AG10803 (cell line): ENCODE results near the gene ZNF805.

Source experiments
- DNase-seq: peaks from one replicate; pipeline ENCODE4 v3.0.0; 2010; ENCODE audit warnings: low read depth
- H3K4me3 ChIP-seq: 2 replicates; pipeline ENCODE4 v1.5.1; 2011; ENCODE audit warnings: mild to moderate bottlenecking, low read length, control low read depth
- TF ChIP-seq, protein P1 (sequence below): conservative IDR thresholded peaks from 2 replicates; pipeline ENCODE4 v1.5.1; 2011; ENCODE audit warnings: mild to moderate bottlenecking, low read length, control low read depth, inconsistent platforms

The ZNF805 gene

DNA sequence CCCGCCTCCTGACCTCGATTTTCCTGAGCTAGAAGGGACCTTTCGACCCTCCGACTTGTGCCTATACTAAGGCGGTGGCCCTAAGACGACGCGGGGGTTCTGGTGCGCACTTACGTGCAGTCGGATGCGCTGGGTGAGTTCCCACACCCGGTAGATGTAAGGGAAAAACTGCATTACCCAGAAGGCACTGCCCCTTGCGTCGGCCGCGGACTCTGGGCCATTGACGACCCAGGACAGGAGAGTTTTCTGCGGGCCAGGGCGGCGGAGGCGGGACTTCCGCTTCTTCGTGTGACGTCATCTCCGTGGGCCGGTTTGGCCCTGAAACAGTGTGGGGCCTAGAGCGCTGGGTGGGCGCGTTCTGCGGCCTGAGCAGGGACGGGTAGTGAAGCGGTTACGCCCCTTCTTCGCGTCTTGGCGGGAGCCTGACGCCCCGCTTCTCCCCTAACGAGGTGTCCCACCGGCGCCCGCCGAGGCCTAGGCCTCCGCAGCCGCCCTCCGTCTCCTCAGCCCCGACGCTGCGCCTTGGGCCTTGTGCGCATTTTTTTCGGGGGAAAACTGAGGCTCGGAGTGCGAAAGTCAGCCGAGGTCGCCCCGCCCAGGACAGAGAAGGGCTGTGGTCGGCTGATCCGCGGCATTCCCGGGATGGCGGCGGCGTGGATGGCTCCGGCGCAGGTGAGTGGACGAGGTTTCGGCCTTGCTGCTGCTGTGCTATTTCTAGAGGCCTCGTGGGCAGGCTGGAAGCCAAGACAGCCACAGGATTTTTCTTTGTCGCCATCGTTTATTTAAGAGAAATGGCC, 39.9 kb downstream of the ZNF805 start, which contains the start of gene ZNF460:
TSS of gene ZNF460 (plus strand) at position 321 of the 797 bp plus-strand sequence. CDS start at position 643, 322 bp downstream.
- TF ChIP-seq, protein P1, sequence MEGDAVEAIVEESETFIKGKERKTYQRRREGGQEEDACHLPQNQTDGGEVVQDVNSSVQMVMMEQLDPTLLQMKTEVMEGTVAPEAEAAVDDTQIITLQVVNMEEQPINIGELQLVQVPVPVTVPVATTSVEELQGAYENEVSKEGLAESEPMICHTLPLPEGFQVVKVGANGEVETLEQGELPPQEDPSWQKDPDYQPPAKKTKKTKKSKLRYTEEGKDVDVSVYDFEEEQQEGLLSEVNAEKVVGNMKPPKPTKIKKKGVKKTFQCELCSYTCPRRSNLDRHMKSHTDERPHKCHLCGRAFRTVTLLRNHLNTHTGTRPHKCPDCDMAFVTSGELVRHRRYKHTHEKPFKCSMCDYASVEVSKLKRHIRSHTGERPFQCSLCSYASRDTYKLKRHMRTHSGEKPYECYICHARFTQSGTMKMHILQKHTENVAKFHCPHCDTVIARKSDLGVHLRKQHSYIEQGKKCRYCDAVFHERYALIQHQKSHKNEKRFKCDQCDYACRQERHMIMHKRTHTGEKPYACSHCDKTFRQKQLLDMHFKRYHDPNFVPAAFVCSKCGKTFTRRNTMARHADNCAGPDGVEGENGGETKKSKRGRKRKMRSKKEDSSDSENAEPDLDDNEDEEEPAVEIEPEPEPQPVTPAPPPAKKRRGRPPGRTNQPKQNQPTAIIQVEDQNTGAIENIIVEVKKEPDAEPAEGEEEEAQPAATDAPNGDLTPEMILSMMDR, result no peak
- H3K4me3 ChIP-seq, result peak within 1 kb of the TSS; percentile 96

DNA sequence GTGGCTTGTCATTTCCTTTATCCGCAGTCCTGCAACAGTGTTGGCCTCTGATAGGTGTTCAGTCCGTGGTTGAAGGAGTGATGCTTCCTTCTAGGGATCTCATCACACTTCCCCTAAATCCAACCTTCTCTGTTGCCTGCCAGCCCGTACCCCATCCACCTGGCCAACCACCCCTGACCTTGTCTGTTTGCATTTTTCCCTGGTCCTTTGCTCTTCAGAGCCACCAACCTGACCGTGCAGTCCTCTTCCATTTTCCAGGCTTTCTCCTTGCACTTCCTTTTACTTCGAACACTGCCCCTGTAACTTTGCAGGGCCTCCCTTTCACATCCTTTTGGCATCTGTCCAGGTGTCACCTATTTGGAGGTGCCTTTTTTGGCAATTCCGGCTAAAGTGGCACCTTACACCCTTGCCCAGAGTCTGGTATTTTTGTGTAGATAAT, 40.5 kb downstream of the ZNF805 start:
- DNase-seq, result no peak
- TF ChIP-seq, protein P1, result no peak
- H3K4me3 ChIP-seq, result peak overlapping the region; percentile 96

More for the DNA sequence above, 39.9 kb downstream of the ZNF805 start, which contains the start of gene ZNF460:
- peak; percentile 98 for DNase-seq

DNA sequence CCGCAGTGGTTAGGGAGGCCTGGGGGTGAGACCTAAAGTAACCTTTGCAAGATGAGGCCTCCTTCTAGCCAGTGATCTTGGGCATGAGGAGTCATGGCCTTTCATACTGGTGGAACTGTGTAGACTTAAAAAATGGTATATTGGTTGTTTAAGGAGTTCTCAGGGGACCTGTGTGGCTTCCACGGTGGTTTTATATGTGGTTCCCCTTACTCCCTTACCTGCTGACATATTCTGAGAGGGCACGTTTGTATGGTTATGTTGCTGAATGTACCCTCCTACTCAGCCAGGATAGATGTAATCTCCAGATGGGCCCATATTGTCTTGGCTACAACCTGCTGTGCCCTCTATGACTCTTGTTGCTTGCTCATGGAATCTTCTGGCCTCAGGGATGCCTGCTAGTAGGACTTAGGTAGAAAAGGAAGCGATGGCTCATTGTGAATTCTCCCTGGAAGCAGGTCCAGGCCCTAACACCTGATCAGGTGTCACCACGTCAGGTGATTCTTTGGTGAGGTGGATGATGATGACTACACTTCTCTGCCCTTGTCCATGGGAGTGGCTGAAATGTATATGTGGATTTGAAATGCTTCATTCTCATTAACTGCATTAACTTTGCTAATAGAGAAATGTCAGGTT, 41.7 kb downstream of the ZNF805 start:
- H3K4me3 ChIP-seq, result peak overlapping the region; percentile 96
- DNase-seq, result no peak
- TF ChIP-seq, protein P1, result no peak

DNA sequence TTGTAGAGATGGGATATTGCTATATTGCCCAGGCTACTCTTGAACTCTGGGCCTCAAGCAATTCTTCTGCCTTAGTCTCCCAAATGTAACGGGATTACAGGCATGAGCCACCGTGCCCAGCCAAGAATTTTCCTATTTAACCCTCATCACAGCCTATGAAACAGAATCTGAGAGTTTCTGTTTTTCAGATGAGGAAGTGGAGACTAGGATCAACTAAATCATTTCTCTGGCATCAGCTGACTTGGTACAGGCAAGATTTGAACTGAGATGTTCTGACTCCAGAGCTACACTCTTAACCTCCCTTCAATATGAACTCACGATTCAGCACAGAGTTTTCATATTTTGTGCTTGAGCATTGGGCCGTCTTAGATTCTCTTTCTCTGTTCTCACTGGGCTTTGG, 47.9 kb downstream of the ZNF805 start:
- TF ChIP-seq, protein P1, result no peak
- H3K4me3 ChIP-seq, result no peak overlapping the region
- no peak for DNase-seq

DNA sequence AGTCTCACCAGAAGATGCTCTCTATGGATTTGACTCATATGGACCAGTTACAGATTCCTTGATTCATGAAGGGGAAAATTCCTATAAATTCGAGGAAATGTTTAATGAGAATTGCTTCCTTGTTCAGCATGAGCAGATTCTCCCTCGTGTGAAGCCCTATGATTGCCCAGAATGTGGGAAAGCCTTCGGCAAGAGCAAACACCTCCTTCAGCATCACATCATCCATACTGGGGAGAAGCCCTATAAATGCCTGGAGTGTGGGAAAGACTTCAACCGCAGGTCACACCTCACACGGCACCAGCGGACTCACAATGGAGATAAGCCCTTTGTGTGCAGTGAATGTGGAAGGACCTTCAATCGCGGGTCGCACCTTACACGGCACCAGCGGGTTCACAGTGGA, 50.5 kb downstream of the ZNF805 start:
- TF ChIP-seq, protein P1, result no peak
- DNase-seq, result no peak
- H3K4me3 ChIP-seq, result no peak overlapping the region

DNA sequence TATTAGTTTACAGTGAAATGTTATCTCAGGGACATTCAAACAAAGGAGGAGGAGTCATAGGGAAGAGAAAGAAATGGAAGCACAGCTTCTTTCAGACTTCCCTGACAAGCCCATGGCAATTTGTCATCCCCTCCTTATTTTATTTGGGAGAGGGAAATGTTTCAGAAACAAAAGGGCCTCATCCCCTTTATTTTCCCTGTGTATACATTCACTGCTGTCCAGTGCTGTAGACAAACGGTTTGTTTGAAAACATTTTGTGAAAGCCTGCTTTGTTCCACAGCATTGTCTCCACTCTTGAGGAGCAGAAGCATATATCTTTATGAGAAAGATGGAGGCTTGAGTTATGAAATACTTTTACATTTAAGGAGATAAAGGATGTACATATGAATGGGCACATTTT, 52.1 kb downstream of the ZNF805 start:
- DNase-seq, result no peak
- TF ChIP-seq, protein P1, result no peak
- no peak overlapping the region for H3K4me3 ChIP-seq

DNA sequence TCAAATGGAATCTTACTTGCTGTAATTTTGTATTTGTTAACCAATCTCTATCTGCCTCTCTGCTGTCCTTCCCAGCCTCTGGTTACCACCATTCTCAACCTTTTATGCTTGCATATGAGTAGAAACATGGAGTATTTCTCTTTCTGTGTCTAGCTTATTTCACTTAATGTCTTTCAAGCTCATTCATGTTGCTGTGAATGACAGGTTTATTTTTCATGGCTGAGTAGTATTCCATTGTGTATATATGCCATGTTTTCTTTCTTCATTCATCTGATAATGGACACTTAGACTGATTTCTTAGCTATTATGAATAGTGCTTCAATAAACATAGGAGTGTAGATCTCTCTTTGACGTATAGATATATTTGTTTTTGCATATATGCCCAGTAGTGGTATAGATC, 53.3 kb downstream of the ZNF805 start:
- no peak for DNase-seq
- no peak overlapping the region for H3K4me3 ChIP-seq
- TF ChIP-seq, protein P1, result no peak
